GM06990 (cell line): ENCODE measurements around the gene CTF1.

Experiments
- DNase-seq: peaks from one replicate; pipeline ENCODE4 v3.0.0-alpha.2; 2011; ENCODE audit not compliant: insufficient read length; ENCODE audit errors: extremely low read depth
- H3K27me3 ChIP-seq: replicated peaks from 2 replicates; pipeline ENCODE4 v1.6.0; 2011; ENCODE audit warnings: low read length; ENCODE audit not compliant: control insufficient read depth, insufficient read depth
- H3K36me3 ChIP-seq: 2 replicates; pipeline ENCODE4 v1.5.1; 2011; ENCODE audit warnings: low read length; ENCODE audit not compliant: control insufficient read depth, insufficient read depth
- H3K4me3 ChIP-seq: replicated peaks from 2 replicates; pipeline ENCODE4 v1.5.1; 2011; ENCODE audit warnings: low read depth, mild to moderate bottlenecking, control low read depth, low read length
- TF ChIP-seq, protein P1 (sequence below): IDR thresholded peaks from 2 replicates; pipeline ENCODE4 v1.5.1; 2011; ENCODE audit warnings: low read length, control low read depth, mild to moderate bottlenecking, inconsistent platforms; ENCODE audit not compliant: insufficient read depth, poor library complexity, severe bottlenecking

CTF1 gene

DNA sequence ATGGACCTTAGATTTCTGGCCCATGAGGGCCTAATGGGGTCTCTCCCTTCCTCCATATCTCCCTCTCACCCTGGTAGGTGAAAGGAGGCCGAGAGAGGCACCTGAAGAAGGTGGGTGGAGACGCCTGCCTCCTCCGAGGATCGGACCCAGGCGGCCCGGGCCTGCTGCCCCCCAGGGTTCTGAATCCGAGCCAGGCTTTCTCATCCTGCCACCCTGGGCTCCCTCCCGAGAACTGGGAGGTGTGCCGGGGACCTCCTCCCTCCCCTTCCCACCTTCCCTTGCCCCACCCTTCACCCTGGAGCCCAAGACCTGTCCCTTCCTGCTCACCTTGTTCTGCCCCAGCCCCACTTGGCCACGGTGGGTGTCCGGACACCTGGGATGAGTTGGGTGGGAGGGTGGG, 32.0 kb downstream of the CTF1 start:
- H3K27me3 ChIP-seq = no peaks in the 10 kb centered on the region
- TF ChIP-seq, protein P1, sequence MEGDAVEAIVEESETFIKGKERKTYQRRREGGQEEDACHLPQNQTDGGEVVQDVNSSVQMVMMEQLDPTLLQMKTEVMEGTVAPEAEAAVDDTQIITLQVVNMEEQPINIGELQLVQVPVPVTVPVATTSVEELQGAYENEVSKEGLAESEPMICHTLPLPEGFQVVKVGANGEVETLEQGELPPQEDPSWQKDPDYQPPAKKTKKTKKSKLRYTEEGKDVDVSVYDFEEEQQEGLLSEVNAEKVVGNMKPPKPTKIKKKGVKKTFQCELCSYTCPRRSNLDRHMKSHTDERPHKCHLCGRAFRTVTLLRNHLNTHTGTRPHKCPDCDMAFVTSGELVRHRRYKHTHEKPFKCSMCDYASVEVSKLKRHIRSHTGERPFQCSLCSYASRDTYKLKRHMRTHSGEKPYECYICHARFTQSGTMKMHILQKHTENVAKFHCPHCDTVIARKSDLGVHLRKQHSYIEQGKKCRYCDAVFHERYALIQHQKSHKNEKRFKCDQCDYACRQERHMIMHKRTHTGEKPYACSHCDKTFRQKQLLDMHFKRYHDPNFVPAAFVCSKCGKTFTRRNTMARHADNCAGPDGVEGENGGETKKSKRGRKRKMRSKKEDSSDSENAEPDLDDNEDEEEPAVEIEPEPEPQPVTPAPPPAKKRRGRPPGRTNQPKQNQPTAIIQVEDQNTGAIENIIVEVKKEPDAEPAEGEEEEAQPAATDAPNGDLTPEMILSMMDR = no peak
- H3K36me3 ChIP-seq = peaks cover 20% of the 10 kb centered on the region
- no peak overlapping the region for H3K4me3 ChIP-seq
- no peak for DNase-seq

- H3K4me3 ChIP-seq = no peak overlapping the region
- DNase-seq = no peak
- TF ChIP-seq, protein P1 = no peak
- H3K27me3 ChIP-seq = no peaks in the 10 kb centered on the region
- H3K36me3 ChIP-seq = peaks cover 20% of the 10 kb centered on the region
Measured at GRCh38 chr16:30929167-30929566, 32.8 kb downstream of the CTF1 start.

- Histone ChIP-seq H3K4me3 (no peak overlapping the region), H3K36me3 (peaks cover 22% of the 10 kb centered on the region), H3K27me3 (no peaks in the 10 kb centered on the region)
- DNase-seq = no peak
- TF ChIP-seq, protein P1 = no peak
Measured at GRCh38 chr16:30930160-30930571, 33.8 kb downstream of the CTF1 start.

GRCh38 chr16:30931068-30931650, 34.7 kb downstream of the CTF1 start:
- DNase-seq = no peak
- peaks cover 19% of the 10 kb centered on the region for H3K36me3 ChIP-seq
- no peaks in the 10 kb centered on the region for H3K27me3 ChIP-seq
- TF ChIP-seq, protein P1 = no peak
- H3K4me3 ChIP-seq = no peak overlapping the region

GRCh38 chr16:30934827-30935557, 38.6 kb downstream of the CTF1 start:
- Histone ChIP-seq H3K27me3 (no peaks in the 10 kb centered on the region), H3K36me3 (peaks cover 19% of the 10 kb centered on the region), H3K4me3 (no peak overlapping the region)
- no peak for DNase-seq
- TF ChIP-seq, protein P1 = peak; percentile 54
